Sigmoid colon (tissue), 7 donors: ENCODE results near the gene REEP3. TPM values are rescaled to one million over a fixed set of nuclear protein-coding genes. Genes with fewer than 3 reads are reported as not detected.

Experiments
- DNase-seq: peaks from one replicate; pipeline ENCODE4 v3.0.0-alpha.2; 2019
- H3K27ac ChIP-seq, 4 donors: fragments of 200-600 bp; sonication (generic); one replicate each; pipeline ENCODE4 v1.5.1; 2016 to 2019; ENCODE audit warnings: mild to moderate bottlenecking in 1 of 4
- H3K27me3 ChIP-seq, 3 donors: fragments of 200-600 bp; sonication (generic); one replicate each; pipeline ENCODE4 v1.5.1; 2019; ENCODE audit warnings: mild to moderate bottlenecking in 1 of 3
- H3K36me3 ChIP-seq, 4 donors: fragments of 200-600 bp; sonication (generic); one replicate each; pipeline ENCODE4 v1.5.1; 2016 to 2019
- H3K4me1 ChIP-seq, 4 donors: fragments of 200-600 bp; sonication (generic); one replicate each; pipeline ENCODE4 v1.5.1; 2017 to 2019
- H3K4me3 ChIP-seq, 4 donors: fragments of 200-600 bp; sonication (generic); one replicate each; pipeline ENCODE4 v1.5.1; 2017 to 2019; ENCODE audit warnings: mild to moderate bottlenecking in 2 of 4, moderate library complexity in 1 of 4
- H3K9me3 ChIP-seq, 4 donors: fragments of 200-600 bp in 3 of 4; sonication (generic) in 3 of 4; one replicate each; pipeline versions ENCODE4 v1.5.1 to v1.6.1; 2013 to 2019
- CTCF ChIP-seq, 4 experiments: fragments of 450-650 bp in 3 of 4; fragments of 200-600 bp in 1 of 4; IDR thresholded peaks; one replicate each; pipeline ENCODE4 v1.5.1; 2016 to 2019; ENCODE audit warnings: antibody characterized with exemption in 4 of 4, mild to moderate bottlenecking in 3 of 4, moderate library complexity in 2 of 4
- EP300 ChIP-seq, 4 donors: sonication (generic); formaldehyde crosslinking; IDR thresholded peaks; one replicate each; pipeline ENCODE4 v1.6.1; 2017; ENCODE audit warnings: antibody characterized with exemption in 4 of 4
- POLR2A ChIP-seq, 2 donors: fragments of 450-650 bp; IDR thresholded peaks; one replicate each; pipeline ENCODE4 v1.6.1; 2016; ENCODE audit warnings: antibody characterized with exemption in 2 of 2, mild to moderate bottlenecking in 2 of 2, moderate library complexity in 2 of 2
- POLR2AphosphoS5 ChIP-seq, 4 donors: sonication (generic); formaldehyde crosslinking; IDR thresholded peaks; one replicate each; pipeline ENCODE4 v1.6.1; 2017; ENCODE audit warnings: antibody characterized with exemption in 4 of 4
- WGBS, 2 donors: extraction: QIAGEN DNeasy Blood & Tissue Kit; methylation state at CpG; one replicate each; pipeline ENCODE4 v1.1.7; 2013; 5-methylcytosine and 5-hydroxymethylcytosine counted together
- intact Hi-C: fragments of 100-400 bp; cut with DNase I; formaldehyde crosslinking; loops from one replicate; pipeline ENCODE4 v1.15.1; 2023
- polyA plus RNA-seq, 3 donors: library from polyadenylated mRNA; stranded (reverse); fragments of 200-250 nt; gene quantifications; one replicate each; pipeline ENCODE4 v1.2.3, GENCODE V29; 2013
- total RNA-seq, 4 donors: library from RNA; depleted of rRNA; stranded (reverse); fragments of >200 nt; gene quantifications; one replicate each; pipeline ENCODE4 v1.1.0, GENCODE V29; 2016
- donor health status: healthy with polysubstance abuse.
- donor health status: Bipolar disorder and iron deficiency.
- donor health status: healthy.

REEP3 gene
- total and polyA plus RNA-seq, 7 donors, result 8.6 to 116 (median 69.2) TPM

- H3K27ac ChIP-seq, result no peak overlapping the region
- TF ChIP-seq EP300 (IDR thresholded peaks at IDR 0.05) (no peak), POLR2A (IDR thresholded peaks at IDR 0.05) (no peak), POLR2AphosphoS5 (IDR thresholded peaks at IDR 0.05) (no peak), CTCF (IDR thresholded peaks at IDR 0.05) (no peak)
- WGBS, 2 donors, result 92 to 93% methylated on average over 6 of the region's 6 CpGs
- H3K4me1 ChIP-seq, result peaks cover 0 to 75% (median 48%) of the 10 kb centered on the region in 4 donors
- no peaks in the 10 kb centered on the region for H3K27me3 ChIP-seq
- intact Hi-C loops, result no loop called here
- no peak overlapping the region for H3K4me3 ChIP-seq
- no peaks in the 10 kb centered on the region for H3K9me3 ChIP-seq
- no peaks in the 10 kb centered on the region for H3K36me3 ChIP-seq
- DNase-seq, result no peak
Measured at GRCh38 chr10:63518690-63519288, 2.4 kb upstream of the REEP3 start.

- Histone ChIP-seq H3K27me3 (no peaks in the 10 kb centered on the region), H3K4me3 (peak overlapping the region; percentile 80 to 92 (median 86)), H3K36me3 (no peaks in the 10 kb centered on the region), H3K9me3 (no peaks in the 10 kb centered on the region), H3K27ac (peak overlapping the region; percentile 98 to 100 (median 98)), H3K4me1 (peaks cover 0 to 80% (median 52%) of the 10 kb centered on the region in 4 donors)
- peak; percentile 88 for DNase-seq
- WGBS, 2 donors, result 0% methylated on average over 102 of the region's 102 CpGs
- intact Hi-C loops, result loop anchor here (2.0 to 5.0 kb wide), 4 partner anchors 55 to 304 kb away; no protein-coding TSS in a partner anchor
- TF ChIP-seq POLR2A (IDR thresholded peaks at IDR 0.05) (peak in 1 of 2 donors; percentile 59), EP300 (IDR thresholded peaks at IDR 0.05) (no peak), CTCF (IDR thresholded peaks at IDR 0.05) (no peak), POLR2AphosphoS5 (IDR thresholded peaks at IDR 0.05) (peak; percentile 68 to 88 (median 80))
Measured at GRCh38 chr10:63521416-63522276, 445 bp downstream of the REEP3 start.

DNA sequence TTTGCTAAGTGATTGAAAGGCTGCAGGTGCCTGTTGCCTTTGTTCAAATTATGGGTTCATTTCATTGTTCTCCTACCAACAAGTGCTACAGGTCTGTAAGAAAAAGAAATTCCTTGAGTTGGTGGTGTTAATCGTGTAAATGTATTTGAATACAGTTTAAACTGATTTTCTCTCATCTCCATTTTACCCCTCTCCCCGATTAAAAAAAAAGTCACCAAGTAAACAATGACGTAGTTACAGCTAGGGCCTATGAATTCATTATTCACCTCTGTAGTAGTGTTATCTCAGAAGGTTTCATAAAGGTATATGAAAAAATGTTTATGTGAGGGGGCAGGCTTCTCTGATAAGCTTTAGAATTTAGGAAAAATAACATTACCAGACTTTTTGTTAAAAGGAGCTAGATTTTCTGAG is 1.1 kb downstream of the REEP3 start:
- no peak for DNase-seq
- Histone ChIP-seq H3K4me3 (peak overlapping the region; percentile 80 to 92 (median 86)), H3K4me1 (peaks cover 0 to 78% (median 49%) of the 10 kb centered on the region in 4 donors), H3K27me3 (no peaks in the 10 kb centered on the region), H3K36me3 (no peaks in the 10 kb centered on the region), H3K9me3 (no peaks in the 10 kb centered on the region), H3K27ac (peak overlapping the region; percentile 98 to 100 (median 98))
- intact Hi-C loops, result loop anchor here (2.0 to 5.0 kb wide), 3 partner anchors 55 to 305 kb away; no protein-coding TSS in a partner anchor
- TF ChIP-seq POLR2AphosphoS5 (IDR thresholded peaks at IDR 0.05), result no peak
- no peak for TF ChIP-seq CTCF (IDR thresholded peaks at IDR 0.05)
- no peak for TF ChIP-seq EP300 (IDR thresholded peaks at IDR 0.05)
- no peak for TF ChIP-seq POLR2A (IDR thresholded peaks at IDR 0.05)
- 1 to 5% methylated on average over 3 of the region's 3 CpGs for WGBS, 2 donors

DNA sequence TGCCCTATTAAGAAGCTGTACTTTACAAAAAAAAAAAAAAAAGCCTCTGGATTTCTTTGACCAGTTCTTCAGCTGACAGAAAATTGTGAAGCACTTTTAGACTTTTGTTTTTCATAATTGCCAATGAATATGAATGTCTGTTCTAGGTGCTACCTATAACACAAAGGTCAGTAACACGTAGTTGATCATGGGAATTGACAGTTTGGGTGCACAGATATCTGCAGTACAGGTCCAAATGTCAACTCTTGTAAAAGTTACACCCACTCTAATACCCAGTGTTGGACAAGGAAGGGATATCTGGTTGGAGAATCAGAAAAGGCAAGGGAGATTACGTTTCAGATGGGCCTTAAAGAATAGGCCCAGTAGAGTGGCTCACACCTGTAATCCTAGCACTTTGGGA is 1.8 kb downstream of the REEP3 start:
- Histone ChIP-seq H3K4me3 (peak overlapping the region in 2 of 4 donors; percentile 84 to 89), H3K27ac (peak overlapping the region; percentile 98 to 100 (median 98)), H3K27me3 (no peaks in the 10 kb centered on the region), H3K36me3 (no peaks in the 10 kb centered on the region), H3K9me3 (no peaks in the 10 kb centered on the region), H3K4me1 (peaks cover 0 to 73% (median 45%) of the 10 kb centered on the region in 4 donors)
- intact Hi-C loops, result loop anchor here (1.0 to 5.0 kb wide), 4 partner anchors 56 to 306 kb away; no protein-coding TSS in a partner anchor
- TF ChIP-seq POLR2AphosphoS5 (IDR thresholded peaks at IDR 0.05) (no peak), EP300 (IDR thresholded peaks at IDR 0.05) (no peak), CTCF (IDR thresholded peaks at IDR 0.05) (no peak), POLR2A (IDR thresholded peaks at IDR 0.05) (no peak)
- DNase-seq, result no peak
- WGBS, 2 donors, result 29 to 70% methylated on average over 2 of the region's 2 CpGs
